NCI-H187 treated with DMSO at 0.1 percent for 48 hours (cell line): ENCODE results near the gene PLA2G4E.

Experiments used
- DNase-seq: peaks from one replicate; lab custom pipeline; 2025; lab: John Stamatoyannopoulos, UW

The PLA2G4E gene, protein sequence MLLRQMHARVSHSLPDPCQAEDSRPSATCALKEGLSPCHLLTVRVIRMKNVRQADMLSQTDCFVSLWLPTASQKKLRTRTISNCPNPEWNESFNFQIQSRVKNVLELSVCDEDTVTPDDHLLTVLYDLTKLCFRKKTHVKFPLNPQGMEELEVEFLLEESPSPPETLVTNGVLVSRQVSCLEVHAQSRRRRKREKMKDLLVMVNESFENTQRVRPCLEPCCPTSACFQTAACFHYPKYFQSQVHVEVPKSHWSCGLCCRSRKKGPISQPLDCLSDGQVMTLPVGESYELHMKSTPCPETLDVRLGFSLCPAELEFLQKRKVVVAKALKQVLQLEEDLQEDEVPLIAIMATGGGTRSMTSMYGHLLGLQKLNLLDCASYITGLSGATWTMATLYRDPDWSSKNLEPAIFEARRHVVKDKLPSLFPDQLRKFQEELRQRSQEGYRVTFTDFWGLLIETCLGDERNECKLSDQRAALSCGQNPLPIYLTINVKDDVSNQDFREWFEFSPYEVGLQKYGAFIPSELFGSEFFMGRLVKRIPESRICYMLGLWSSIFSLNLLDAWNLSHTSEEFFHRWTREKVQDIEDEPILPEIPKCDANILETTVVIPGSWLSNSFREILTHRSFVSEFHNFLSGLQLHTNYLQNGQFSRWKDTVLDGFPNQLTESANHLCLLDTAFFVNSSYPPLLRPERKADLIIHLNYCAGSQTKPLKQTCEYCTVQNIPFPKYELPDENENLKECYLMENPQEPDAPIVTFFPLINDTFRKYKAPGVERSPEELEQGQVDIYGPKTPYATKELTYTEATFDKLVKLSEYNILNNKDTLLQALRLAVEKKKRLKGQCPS

GRCh38 chr15:42020713-42021273 is at the start of gene PLA2G4E:
Gene PLA2G4E, minus strand, starts transcription at chr15:42021042. Its CDS starts 12 bp downstream, at chr15:42021030.
- DNase-seq = no peak

DNA sequence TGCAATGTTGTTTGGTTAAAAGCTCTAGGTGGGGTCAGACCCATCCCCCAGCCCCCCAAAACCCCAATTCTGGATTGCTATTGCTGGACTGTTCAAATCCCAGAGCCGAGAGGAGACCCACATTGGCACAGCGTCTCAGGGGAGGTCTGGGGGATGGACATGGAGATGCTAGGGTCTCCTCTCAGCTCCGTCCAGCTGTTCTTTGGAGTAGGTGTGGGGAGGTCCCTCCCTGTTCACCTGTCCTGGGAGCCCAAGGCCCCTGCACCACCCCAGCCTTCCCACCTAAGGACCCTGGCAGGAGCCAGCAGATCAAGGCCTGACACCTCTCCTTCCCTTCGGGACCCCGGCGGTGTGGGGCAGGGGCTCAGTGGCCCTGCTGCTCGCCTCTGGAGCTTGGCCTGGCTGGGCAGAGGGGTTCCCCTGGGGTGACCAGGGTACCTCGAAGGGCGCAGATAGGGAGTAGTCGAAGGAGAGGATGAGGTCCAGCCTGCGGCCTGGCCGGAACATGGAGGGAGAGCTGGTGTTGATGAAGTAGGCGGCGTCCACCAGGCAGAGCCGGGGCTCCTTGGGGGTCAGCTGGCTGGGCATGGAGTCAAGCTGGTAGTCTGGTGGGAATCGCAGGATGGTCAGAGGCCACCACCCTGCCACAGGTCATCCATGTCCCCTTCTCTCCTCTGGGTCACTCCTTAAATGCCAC is 49.6 kb upstream of the PLA2G4E start:
- DNase-seq = no peak

- no peak for DNase-seq
Observed at GRCh38 chr15:42069496-42070278, 48.8 kb upstream of the PLA2G4E start.

DNA sequence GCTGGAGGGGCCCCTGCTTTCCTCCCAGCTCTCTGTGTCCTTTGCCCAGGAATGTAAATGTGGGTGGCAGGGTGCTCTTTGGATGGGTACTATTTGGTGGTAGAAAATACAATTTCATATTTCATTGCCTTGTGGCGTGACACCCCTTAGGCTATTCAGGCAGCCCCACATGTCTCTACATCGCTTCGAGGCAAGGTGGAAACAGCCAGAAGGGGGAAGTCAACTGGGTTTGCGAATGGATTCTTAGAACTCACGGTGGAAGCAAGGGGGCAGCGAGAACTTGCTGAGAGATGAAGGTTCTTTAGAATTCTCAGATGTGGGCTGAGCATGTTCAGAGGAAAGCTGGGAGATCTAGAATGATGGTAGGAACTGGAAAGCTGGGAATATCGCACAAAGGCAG is 48.2 kb upstream of the PLA2G4E start:
- no peak for DNase-seq

DNA sequence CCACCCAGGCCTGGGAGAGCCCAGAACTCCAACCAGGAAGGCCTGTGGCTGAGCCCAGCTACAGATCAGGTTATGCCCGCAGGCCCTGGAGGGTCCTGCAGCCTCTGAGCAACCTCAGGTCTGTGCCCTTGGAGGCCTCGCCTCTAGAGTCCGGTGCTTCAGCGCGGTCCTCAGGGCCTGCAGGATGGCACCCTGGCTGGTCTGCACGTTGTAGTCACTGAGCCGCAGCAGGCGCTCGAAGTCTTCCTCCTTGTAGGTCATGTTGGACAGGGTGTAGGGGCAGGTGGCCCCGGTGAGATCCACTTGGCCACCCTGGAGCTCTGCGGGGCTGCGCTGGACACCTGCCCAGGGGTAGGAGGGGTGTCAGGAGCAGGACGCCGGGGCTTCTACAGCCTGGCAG is 47.8 kb upstream of the PLA2G4E start:
- no peak for DNase-seq

- no peak for DNase-seq
Observed at GRCh38 chr15:42066764-42067415, 46.0 kb upstream of the PLA2G4E start.

DNA sequence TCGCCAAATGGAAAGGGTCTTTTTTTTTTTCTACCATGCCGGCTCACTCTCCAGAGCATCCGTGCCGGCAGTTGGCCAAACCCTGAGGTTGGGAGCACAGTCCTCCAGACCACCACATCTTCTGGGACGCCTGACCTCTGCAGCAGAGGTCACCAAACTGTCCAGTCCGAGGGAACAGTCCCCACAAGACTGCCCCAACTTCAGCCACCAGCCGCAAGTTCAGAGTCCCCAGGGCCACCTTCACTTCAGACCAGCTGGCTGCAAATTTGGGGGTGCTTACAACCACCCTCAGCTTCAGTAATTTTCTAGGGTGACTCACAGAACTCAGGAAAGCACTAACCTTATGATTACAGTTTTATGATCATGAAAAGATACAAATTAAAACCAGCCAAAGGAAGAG is 44.6 kb upstream of the PLA2G4E start:
- DNase-seq = no peak

GRCh38 chr15:42065033-42065432 is 44.2 kb upstream of the PLA2G4E start:
- DNase-seq = no peak

GRCh38 chr15:42064271-42064670 is 43.4 kb upstream of the PLA2G4E start:
- DNase-seq = no peak

- DNase-seq = no peak
Observed at GRCh38 chr15:42063122-42063848, 42.4 kb upstream of the PLA2G4E start.

- DNase-seq = no peak
Observed at GRCh38 chr15:42062284-42062806, 41.5 kb upstream of the PLA2G4E start.

GRCh38 chr15:42060797-42061196 is 40.0 kb upstream of the PLA2G4E start:
- no peak for DNase-seq

DNA sequence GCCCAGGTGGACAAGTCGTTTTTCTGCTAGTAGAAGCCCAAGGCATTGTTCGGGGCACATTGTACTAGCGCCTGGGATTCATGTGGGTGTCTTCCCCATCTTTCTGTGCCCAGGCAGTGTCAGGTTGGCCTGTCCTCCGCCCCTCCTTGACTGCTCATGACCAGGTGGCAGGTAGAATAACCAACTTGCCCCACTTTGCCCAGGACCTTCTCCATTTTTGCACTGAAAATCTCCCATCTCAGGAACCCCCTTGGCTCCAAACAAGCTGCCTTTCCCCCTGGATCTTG is 39.6 kb upstream of the PLA2G4E start:
- no peak for DNase-seq

- no peak for DNase-seq
Observed at GRCh38 chr15:42059661-42060476, 39.0 kb upstream of the PLA2G4E start.

- no peak for DNase-seq
Observed at GRCh38 chr15:42058791-42059190, 37.9 kb upstream of the PLA2G4E start.

DNA sequence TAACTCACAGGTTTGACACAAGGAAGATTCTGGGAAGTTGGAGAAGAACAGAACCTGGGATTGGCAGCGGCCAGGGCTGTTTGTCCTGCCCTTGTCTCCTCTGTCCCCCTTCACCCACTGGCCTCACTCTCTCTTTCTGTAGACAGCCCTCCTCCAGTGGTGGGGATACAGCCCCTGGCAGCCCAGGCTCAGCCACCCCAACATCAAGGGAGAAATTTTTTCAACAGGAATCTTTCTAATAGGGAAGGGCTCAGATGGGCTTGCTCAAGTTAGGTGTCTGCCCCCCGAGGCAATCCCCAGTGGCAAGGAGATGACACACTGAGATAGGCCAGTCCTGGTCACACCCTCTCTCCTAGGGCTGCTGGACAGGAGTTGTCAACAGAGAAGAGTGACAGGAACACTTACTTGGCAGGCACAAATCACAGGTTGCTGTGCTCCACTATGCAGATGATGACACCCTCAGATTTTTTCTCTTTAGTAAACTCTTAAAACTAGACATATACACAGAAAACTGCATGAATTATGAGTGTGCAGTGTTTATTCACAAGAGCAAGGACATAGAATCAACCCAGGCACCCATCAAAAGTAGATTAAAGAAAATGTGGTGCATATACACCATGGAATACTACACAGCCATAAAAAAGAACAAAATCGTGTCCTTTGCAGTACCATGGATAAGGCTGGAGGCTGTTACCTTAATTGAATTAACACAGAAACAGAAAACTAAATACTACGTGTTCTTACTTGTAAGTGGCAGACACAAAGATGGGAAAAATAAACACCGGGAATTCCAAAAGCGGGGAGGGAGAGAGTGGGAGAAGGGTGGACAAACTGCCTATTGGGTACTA is 37.2 kb upstream of the PLA2G4E start:
- DNase-seq = no peak

DNA sequence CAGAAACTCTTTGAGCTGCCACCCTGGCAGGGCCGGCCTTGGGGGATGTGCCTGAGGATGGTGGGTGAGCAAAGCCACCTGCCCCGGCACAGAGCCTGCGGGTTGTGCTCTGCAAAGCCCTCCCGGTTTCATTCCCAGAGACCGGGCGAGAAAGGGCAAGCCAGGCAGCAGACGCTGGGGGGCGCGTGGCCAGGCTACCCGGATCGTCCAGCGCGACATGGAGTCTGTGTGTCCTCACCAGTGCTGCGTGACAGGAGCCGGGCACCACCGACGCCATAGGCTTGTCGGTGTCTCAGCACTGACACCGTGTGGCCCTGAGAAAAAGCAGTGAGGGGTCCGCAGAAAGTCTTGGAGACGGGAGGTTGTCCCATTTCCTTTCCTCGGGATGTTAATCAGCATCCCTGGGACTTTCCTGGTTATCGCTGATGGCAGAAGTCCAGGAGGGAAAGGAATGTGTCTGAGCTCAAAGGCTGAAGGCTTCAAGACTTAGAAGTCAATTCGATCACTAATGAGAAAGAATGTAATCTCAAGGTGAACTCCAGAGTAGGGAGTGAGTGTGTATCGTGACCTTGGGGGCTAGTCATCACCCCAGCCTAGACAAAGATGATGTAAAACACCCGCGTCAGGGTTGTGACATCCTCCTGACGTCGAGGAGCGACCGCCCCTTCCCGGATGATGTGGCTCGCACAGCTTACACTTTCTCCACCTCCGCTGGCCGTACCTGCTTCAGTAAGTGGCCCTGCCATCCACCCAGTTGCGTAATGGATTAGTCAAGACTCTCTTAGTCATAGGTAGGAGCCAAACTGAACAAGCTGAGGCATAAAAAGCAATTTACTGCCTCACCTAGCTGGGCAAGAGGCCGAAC is 36.3 kb upstream of the PLA2G4E start:
- no peak for DNase-seq
